GM04504 (cell line): Measurements from ENCODE around the gene CRYL1.

Experiments
- DNase-seq: peaks from one replicate; pipeline ENCODE4 v3.0.0-alpha.2; 2012; ENCODE audit warnings: low read depth

CRYL1 gene

GRCh38 chr13:20526664-20527063 is 1.0 kb upstream of the CRYL1 start:
- DNase-seq = no peak

GRCh38 chr13:20525144-20525600 is 485 bp downstream of the CRYL1 start:
- no peak for DNase-seq

- no peak for DNase-seq
Observed at GRCh38 chr13:20521364-20522115, 4.1 kb downstream of the CRYL1 start.

- no peak for DNase-seq
Observed at GRCh38 chr13:20519875-20520274, 5.8 kb downstream of the CRYL1 start.

GRCh38 chr13:20518660-20519100 is 7.0 kb downstream of the CRYL1 start:
- no peak for DNase-seq

- no peak for DNase-seq
Observed at GRCh38 chr13:20514866-20515265, 10.8 kb downstream of the CRYL1 start.

GRCh38 chr13:20513466-20513995 is 12.1 kb downstream of the CRYL1 start:
- no peak for DNase-seq

GRCh38 chr13:20512042-20512683 is 13.5 kb downstream of the CRYL1 start:
- DNase-seq = no peak

- no peak for DNase-seq
Observed at GRCh38 chr13:20506696-20507095, 19.0 kb downstream of the CRYL1 start.

- no peak for DNase-seq
Observed at GRCh38 chr13:20505405-20506366, 20.0 kb downstream of the CRYL1 start.

- no peak for DNase-seq
Observed at GRCh38 chr13:20503088-20504083, 22.3 kb downstream of the CRYL1 start.

GRCh38 chr13:20501592-20501991 is 24.1 kb downstream of the CRYL1 start:
- no peak for DNase-seq

- no peak for DNase-seq
Observed at GRCh38 chr13:20501120-20501519, 24.5 kb downstream of the CRYL1 start.

- no peak for DNase-seq
Observed at GRCh38 chr13:20499986-20500385, 25.7 kb downstream of the CRYL1 start.

- no peak for DNase-seq
Observed at GRCh38 chr13:20498659-20499058, 27.0 kb downstream of the CRYL1 start.

GRCh38 chr13:20498129-20498528 is 27.5 kb downstream of the CRYL1 start:
- no peak for DNase-seq

- no peak for DNase-seq
Observed at GRCh38 chr13:20497006-20497775, 28.5 kb downstream of the CRYL1 start.

- peak; percentile 32 for DNase-seq
Observed at GRCh38 chr13:20495087-20496023, 30.3 kb downstream of the CRYL1 start.

- no peak for DNase-seq
Observed at GRCh38 chr13:20494656-20495055, 31.0 kb downstream of the CRYL1 start.
